CD4-positive, alpha-beta T cell treated with Interleukin-2 at 100 ng/mL for 4 hours (primary cell): ENCODE results near the gene NR2F1-AS1.
"Not testable (repeated sequence)": the region's sequence is repeated elsewhere in the genome, so short reads cannot be mapped to it uniquely, and the experiment has no call there.

Experiments
- DNase-seq: peaks from one replicate; pipeline ENCODE4 v3.0.0-alpha.2; 2020; ENCODE audit warnings: low spot score

NR2F1-AS1 gene

GRCh38 chr5:93519740-93520139, 61.3 kb downstream of the NR2F1-AS1 start:
- no peak for DNase-seq

- DNase-seq: no peak
These were observed 63.2 kb downstream of the NR2F1-AS1 start for GRCh38 chr5:93517828-93518227.

DNA sequence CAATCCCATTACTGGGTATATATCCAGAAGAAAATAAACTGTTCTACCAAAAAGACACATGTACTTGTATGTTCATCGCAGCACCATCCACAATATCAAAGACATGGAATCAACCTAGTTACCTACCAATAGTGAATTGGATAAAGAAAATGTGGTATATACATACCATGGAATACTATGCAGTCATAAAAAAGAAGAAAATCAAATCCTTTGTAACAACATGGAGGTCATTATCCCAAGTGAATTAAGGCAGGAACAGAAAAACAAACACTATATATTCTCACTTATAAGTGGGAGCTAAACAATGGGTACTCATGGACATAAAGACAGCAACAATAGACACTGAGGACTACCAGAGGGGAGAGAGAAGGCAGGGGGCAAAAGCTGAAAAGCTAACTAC, 67.7 kb downstream of the NR2F1-AS1 start:
- no peak for DNase-seq

GRCh38 chr5:93512799-93513198, 68.2 kb downstream of the NR2F1-AS1 start:
- DNase-seq: no peak

DNA sequence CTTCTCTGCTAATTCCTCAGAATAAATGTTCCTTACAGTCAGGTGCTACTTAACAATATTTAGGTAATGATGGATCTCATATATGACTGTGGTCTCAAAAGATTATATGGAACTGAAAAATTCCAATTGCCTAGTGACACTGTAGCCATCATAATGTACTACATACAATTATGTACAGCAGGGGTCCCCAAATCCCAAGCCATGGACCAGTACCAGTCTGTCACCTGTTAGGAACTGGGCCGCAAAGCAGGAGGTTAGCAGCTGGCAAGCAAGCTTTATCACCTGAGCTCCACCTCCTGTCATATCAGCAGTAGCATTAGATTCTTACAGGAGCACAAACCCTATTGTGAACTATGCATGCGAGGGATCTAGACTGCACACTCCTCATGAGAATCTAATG, 69.6 kb downstream of the NR2F1-AS1 start:
- DNase-seq: no peak

- no peak for DNase-seq
These were observed 70.2 kb downstream of the NR2F1-AS1 start for GRCh38 chr5:93510626-93511380.

DNA sequence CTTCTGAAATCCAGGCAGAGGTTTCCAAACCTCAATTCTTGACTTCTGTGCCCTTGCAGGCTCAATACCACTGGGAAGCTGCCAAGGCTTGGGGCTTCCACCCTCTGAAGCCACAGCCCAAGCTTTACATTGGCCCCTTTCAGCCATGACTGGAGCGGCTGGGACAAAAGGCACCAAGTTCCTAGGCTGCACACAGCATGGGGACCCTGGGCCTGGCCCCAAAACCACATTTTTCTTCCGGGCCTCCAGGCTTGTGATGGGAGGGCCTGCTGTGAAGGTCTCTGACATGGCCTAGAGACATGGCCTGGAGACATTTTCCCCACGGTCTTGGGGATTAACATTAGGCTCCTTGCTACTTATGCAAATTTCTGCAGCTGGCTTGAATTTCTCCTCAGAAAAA, 75.5 kb downstream of the NR2F1-AS1 start:
- not testable (repeated sequence) for DNase-seq

GRCh38 chr5:93503598-93504067, 77.4 kb downstream of the NR2F1-AS1 start:
- no peak for DNase-seq

DNA sequence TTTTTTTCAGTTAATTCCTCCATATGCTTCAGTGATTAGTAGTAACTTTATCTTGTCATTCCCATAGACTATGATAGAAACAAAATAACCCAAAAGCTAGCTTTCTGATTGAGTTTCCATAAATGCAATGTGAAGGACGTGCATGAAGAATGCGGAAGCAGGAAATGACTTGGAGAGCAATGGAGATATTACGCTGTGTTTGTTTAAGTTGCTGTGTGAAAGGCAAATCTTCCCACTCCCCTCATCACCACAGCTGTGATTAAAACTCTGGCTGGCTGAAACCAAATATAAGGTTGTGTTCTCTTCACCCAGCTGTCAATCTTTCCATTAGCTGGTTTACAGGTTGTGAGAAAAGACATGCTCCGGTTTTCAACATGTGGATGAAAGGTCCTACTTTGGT, 83.9 kb downstream of the NR2F1-AS1 start:
- no peak for DNase-seq

DNA sequence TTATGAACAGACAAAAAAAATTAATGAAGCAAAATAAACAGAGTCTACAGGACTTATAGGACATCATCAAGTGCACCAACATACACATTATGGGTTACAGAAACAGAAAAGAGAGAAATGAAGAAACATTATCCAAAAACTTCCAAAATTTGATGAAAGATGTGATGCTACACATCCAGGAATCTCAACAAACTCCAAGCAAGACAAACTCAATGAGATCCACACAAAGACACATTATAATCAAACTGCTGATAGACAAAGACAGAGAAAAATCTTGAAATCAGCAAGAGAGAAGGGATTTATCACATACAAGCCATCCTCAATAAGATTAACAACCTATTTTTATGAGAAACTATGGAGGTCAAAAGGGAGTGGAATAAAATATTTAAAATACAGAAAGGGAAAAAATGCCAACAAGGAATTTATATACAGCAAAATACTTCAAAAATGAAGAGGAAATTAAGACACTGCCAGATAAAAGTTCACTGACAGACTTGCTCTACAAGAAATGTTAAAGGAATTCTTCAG, 101.0 kb downstream of the NR2F1-AS1 start:
- DNase-seq: no peak

DNA sequence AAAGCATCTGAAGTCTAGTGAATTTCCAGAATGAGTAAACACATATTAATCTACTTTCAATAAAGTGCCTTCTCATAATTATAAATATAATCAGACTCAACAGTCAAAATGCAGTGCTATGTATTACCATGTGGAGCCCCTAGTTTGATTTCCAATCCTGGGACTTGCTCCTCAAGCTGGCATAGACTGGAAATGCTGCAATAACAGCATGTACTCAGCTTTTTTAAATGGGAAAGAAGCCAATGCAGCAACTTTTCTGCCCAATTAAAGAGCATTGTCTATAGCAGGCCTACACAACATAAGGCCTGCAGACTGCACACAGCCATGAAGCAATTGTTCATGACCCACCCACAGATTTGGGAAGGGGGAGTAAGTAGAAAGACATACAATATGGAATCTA, 103.2 kb downstream of the NR2F1-AS1 start:
- DNase-seq: no peak

GRCh38 chr5:93476251-93476742, 104.7 kb downstream of the NR2F1-AS1 start:
- DNase-seq: no peak

GRCh38 chr5:93462916-93463315, 118.1 kb downstream of the NR2F1-AS1 start:
- no peak for DNase-seq

- no peak for DNase-seq
These were observed 119.3 kb downstream of the NR2F1-AS1 start for GRCh38 chr5:93461756-93462155.

- no peak for DNase-seq
These were observed 120.7 kb downstream of the NR2F1-AS1 start for GRCh38 chr5:93460286-93460685.

GRCh38 chr5:93456796-93457195, 124.2 kb downstream of the NR2F1-AS1 start:
- not testable (repeated sequence) for DNase-seq

GRCh38 chr5:93454896-93455295, 126.1 kb downstream of the NR2F1-AS1 start:
- no peak for DNase-seq

GRCh38 chr5:93452255-93452654, 128.8 kb downstream of the NR2F1-AS1 start:
- no peak for DNase-seq

DNA sequence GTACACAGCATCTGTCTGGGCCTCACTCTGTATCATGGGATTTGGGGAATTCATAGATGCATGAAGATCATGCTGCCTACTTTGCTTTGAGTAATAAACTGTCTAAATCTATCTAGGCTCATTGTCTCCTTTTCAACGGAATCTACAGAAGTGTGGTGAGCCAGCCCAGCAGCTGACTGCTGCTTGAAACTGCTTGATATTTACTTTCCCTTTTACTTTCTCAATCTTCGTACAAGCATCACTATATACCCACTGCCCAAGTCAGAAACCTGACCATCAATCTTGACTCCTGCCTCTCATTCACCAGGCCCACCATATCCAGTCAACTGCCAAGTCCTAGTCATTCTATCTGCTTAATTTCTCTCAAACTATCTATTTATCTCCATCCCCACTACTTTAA, 142.9 kb downstream of the NR2F1-AS1 start:
- DNase-seq: no peak

GRCh38 chr5:93436083-93436482, 144.9 kb downstream of the NR2F1-AS1 start:
- no peak for DNase-seq

GRCh38 chr5:93433422-93433821, 147.6 kb downstream of the NR2F1-AS1 start:
- no peak for DNase-seq

DNA sequence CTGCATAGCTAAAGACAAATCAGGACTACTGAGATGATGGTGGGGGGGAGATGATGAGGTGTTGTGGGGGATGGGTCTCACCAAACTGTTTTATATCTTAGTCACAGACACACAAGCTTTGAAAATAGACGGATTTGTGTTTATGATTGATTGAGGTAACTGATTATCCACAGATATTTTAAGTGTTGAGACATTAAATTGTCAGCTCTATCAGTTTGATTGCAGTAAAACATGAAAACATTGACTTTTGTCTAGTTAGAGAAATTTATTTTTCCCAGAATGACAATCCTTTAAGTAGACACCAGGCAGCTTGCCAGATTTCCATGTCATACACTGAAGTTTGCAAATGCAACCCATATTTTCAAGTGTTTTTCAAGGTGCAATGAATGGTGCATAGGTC, 149.8 kb downstream of the NR2F1-AS1 start:
- no peak for DNase-seq

DNA sequence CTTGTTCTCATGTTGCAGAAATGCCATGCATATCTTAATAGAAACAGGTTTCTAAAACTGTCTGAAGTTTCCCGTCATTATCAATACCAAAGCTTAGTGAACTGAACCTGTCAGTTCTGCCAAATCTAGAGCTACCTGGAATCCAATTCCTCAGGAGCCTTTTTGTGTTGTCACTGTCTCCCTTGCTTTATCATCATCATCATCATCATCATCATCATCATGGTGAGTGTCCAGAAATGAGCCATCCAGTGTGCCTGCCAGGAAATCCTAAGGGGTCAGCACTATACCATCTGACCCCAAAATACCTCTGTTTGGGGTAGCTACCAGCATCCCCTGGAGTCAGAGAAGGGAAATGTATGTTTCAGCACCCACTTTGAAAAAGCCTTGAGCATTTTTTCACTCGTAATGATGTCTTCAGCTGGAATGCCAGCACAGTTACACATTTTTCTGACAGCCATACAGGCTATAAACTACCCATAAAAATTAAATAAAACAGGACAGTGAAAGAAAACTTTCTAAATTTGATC, 150.3 kb downstream of the NR2F1-AS1 start:
- DNase-seq: no peak
